Astrocyte (in vitro differentiated cells and primary cell): ENCODE results near the gene NETO2.

Experiments
- EZH2 ChIP-seq: IDR thresholded peaks from 2 replicates; pipeline ENCODE4 v1.6.1; 2012; ENCODE audit warnings: mild to moderate bottlenecking, low read length, inconsistent platforms; ENCODE audit not compliant: insufficient read depth
- TF ChIP-seq, protein P1 (sequence below): IDR thresholded peaks from 2 replicates; pipeline ENCODE4 v1.5.1; 2011; ENCODE audit warnings: low read depth, mild to moderate bottlenecking, inconsistent platforms, low read length, moderate library complexity; ENCODE audit not compliant: insufficient read depth

DNA sequence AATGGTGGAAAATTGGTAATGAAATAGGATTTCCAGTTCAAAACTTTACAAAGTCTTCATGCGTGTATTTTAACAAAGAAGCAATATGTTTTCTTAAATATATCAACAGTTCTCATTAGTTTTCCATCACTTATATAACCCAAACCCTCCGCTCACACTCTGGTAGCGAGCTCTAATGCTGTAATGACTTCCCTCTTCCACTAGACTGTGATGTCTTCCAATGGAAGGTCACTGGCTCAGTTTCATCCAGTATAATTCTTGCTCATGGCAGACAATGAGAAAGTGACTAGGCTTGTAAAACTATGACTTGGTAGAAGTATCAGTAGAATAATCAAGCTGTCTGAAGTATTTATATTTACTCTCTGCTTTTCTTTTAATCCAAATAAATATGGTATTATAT is 32.8 kb downstream of the NETO2 start:
- TF ChIP-seq, protein P1, sequence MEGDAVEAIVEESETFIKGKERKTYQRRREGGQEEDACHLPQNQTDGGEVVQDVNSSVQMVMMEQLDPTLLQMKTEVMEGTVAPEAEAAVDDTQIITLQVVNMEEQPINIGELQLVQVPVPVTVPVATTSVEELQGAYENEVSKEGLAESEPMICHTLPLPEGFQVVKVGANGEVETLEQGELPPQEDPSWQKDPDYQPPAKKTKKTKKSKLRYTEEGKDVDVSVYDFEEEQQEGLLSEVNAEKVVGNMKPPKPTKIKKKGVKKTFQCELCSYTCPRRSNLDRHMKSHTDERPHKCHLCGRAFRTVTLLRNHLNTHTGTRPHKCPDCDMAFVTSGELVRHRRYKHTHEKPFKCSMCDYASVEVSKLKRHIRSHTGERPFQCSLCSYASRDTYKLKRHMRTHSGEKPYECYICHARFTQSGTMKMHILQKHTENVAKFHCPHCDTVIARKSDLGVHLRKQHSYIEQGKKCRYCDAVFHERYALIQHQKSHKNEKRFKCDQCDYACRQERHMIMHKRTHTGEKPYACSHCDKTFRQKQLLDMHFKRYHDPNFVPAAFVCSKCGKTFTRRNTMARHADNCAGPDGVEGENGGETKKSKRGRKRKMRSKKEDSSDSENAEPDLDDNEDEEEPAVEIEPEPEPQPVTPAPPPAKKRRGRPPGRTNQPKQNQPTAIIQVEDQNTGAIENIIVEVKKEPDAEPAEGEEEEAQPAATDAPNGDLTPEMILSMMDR, result no peak
- TF ChIP-seq EZH2, result no peak
